ENCODE data around the gene PAK6. TPM values are rescaled to one million over a fixed set of nuclear protein-coding genes. Genes with fewer than 3 reads are reported as not detected.

The PAK6 gene
- polyA plus RNA-seq, 1 experiment, result not detected

DNA sequence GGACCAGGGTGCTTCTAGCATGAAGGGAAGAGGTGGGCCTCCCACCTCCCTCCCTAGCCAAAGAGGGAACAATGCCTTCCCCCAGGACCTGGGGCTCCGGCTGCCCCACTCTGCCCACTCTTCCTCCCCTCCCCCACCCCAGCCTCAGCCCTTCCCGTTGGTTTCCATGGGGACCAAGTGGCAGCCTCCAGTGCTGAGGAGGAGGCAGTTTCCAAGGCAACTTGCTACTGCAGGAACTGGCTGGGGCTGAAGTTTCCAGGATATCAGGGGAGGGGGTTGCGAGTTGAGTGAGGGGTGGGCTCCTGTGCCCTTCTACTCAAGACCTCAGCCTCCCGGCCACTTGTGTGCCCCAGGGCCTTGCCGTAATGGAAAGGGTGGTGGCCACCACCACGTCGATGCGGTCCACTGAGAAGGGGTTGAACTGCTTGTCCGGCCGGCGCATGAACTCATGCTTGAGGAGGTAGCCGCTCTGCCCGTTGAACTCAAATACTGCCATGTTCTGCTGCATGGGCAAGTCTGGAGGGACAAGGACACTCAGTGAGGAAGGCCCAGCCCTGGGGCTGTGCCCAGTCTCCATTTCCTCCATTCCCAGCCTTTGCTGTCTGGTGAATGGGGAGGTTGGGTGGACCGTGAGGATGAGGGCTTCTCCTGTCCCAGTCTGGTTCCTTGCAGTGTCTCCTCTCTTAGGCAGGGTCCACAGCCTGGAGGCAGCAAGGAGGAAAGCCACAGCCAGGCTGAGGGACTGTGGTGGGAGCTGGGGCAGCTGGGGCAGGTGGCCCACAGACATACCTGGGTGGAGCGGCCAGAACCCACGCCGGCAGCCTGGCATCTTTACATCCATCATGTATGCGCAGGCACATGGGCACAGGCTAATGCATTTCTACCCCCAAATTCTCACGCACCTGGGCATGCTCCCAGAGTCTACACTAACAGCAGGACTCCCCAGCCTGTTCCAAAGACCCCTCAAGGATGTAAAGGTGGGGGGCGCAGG is 55.3 kb downstream of the PAK6 start:
- TF ChIP-seq, protein P1, sequence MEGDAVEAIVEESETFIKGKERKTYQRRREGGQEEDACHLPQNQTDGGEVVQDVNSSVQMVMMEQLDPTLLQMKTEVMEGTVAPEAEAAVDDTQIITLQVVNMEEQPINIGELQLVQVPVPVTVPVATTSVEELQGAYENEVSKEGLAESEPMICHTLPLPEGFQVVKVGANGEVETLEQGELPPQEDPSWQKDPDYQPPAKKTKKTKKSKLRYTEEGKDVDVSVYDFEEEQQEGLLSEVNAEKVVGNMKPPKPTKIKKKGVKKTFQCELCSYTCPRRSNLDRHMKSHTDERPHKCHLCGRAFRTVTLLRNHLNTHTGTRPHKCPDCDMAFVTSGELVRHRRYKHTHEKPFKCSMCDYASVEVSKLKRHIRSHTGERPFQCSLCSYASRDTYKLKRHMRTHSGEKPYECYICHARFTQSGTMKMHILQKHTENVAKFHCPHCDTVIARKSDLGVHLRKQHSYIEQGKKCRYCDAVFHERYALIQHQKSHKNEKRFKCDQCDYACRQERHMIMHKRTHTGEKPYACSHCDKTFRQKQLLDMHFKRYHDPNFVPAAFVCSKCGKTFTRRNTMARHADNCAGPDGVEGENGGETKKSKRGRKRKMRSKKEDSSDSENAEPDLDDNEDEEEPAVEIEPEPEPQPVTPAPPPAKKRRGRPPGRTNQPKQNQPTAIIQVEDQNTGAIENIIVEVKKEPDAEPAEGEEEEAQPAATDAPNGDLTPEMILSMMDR (IDR thresholded peaks at IDR 0.05; ENCODE audit: low read depth, low read length), result no peak
- DNase-seq (ENCODE audit: low read depth, low spot score), result no peak
- peaks cover 77% of the 10 kb centered on the region for H3K27me3 ChIP-seq (ENCODE audit: control insufficient read depth, insufficient read depth, low read length)
- ChIA-PET CTCF (interaction anchor here (0.9 to 1.4 kb wide), 3 partner anchors 15 to 21 kb away, joined by 3 to 5 read pairs (median 4); no protein-coding TSS in a partner anchor), POLR2A (no interaction called here)
- H3K9me3 ChIP-seq (ENCODE audit: control insufficient read depth, insufficient read depth, low read length), result peaks cover 3% of the 10 kb centered on the region
- no peak overlapping the region for H3K27ac ChIP-seq (ENCODE audit: low read depth, low read length)
- H3K4me3 ChIP-seq (ENCODE audit: low read depth, low read length), result no peak overlapping the region

DNA sequence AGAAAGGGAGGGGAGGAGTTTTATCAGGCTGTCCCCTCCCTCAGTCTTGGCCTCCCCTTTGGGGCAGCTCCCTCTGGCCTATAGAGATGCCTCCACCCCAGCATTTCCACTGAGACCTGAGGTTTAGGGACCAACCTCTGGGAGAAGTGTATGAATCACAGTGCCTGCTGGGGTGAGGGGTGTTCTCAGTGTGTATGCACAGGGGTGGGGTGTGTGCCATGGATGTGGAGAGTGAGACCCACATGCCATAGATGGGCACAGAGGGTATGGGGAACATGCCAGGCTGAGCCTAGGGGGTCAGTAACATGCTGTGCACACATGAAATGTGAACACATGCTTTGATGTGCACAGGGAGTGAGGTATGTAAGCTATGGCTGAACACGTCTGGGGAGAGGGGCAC is 56.4 kb downstream of the PAK6 start:
- no peak overlapping the region for H3K27ac ChIP-seq (ENCODE audit: low read depth, low read length)
- CTCF ChIA-PET, result interaction anchor here (0.9 to 1.2 kb wide), 2 partner anchors 17 to 22 kb away, joined by 3 to 5 read pairs; no protein-coding TSS in a partner anchor
- peaks cover 76% of the 10 kb centered on the region for H3K27me3 ChIP-seq (ENCODE audit: control insufficient read depth, insufficient read depth, low read length)
- H3K4me3 ChIP-seq (ENCODE audit: low read depth, low read length), result no peak overlapping the region
- no peak for DNase-seq (ENCODE audit: low read depth, low spot score)
- H3K9me3 ChIP-seq (ENCODE audit: control insufficient read depth, insufficient read depth, low read length), result peaks cover 8% of the 10 kb centered on the region
- TF ChIP-seq, protein P1 (IDR thresholded peaks at IDR 0.05; ENCODE audit: low read depth, low read length), result no peak
- POLR2A ChIA-PET, result no interaction called here

DNA sequence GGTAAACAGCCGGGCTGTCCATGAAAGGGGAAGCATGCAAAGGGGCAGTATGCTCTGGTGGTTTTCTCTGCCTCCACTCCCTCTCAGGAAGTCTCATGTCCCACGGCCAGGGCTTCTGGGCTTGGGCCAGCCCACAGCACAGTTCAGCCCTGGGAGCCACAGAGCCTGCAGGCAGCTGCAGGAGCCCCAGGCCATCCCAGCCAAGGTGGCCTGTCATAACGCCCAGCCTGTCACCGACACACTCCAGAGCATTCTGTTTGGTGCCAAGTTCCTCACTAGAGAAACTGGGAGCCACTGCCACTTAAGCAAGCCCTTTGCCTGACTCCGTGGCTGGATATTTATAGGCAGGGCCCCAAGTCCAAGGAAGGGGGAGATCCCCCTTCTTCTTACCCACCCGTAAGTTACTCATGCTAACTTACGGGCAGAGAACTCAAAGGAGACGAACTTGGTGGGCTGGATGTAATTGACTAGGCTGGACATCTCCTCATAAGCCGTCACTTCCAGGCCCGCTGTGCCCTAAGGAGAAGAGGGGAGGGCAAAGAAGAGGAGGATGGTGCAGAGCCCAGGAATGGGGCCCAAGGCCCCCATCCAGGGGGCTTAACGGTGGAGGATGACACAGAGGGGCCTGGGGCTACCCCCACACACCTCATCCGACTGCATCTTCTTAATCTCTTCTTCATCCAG is 57.2 kb downstream of the PAK6 start:
- CTCF ChIA-PET, result interaction anchor here (0.6 to 1.2 kb wide), 2 partner anchors 17 to 79 kb away, joined by 4 read pairs; no protein-coding TSS in a partner anchor
- TF ChIP-seq, protein P1 (IDR thresholded peaks at IDR 0.05; ENCODE audit: low read depth, low read length), result no peak
- H3K27me3 ChIP-seq (ENCODE audit: control insufficient read depth, insufficient read depth, low read length), result peaks cover 80% of the 10 kb centered on the region

DNA sequence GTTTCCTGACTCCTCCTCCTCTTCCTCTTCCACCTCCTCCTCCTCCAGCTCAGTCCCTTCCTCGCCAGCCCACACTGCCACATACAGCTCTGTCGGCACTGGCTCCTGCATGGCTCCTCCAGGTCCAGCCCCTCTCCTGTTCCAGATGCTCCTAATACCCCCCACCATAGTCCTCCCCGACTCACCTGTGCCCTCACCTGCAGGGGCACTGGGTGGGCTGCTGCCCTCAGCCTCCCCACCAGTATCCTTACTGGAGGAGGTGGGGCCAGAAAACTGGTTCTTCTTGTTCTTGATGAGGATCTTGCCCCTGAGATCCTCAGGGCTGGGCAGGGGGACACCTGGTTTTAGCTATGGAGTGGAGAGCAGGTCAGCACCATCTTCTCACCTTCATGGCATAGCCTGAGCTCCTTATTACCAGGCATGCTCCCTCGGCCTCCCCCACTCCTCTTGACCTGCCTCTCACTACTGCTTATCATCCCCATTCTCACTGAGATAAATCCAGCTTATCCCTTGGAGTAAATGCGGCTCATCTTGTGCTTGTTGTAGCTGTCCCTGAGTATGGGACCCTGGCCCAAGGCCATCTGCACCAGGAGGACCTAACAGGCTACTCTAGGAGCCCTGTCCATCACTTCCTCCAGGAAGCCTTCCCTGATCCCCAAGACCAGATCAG is 57.8 kb downstream of the PAK6 start:
- no peak for DNase-seq (ENCODE audit: low read depth, low spot score)
- Histone ChIP-seq H3K4me3 (ENCODE audit: low read depth, low read length) (no peak overlapping the region), H3K9me3 (ENCODE audit: control insufficient read depth, insufficient read depth, low read length) (peaks cover 13% of the 10 kb centered on the region), H3K27me3 (ENCODE audit: control insufficient read depth, insufficient read depth, low read length) (peaks cover 83% of the 10 kb centered on the region), H3K27ac (ENCODE audit: low read depth, low read length) (no peak overlapping the region)
- POLR2A ChIA-PET, result no interaction called here
- TF ChIP-seq, protein P1 (IDR thresholded peaks at IDR 0.05; ENCODE audit: low read depth, low read length), result no peak
- CTCF ChIA-PET, result interaction anchor here (0.6 to 1.2 kb wide), 2 partner anchors 18 to 79 kb away, joined by 4 read pairs; no protein-coding TSS in a partner anchor

More for the DNA sequence above, 57.2 kb downstream of the PAK6 start:
- POLR2A ChIA-PET, result no interaction called here
- no peak for DNase-seq (ENCODE audit: low read depth, low spot score)
- H3K9me3 ChIP-seq (ENCODE audit: control insufficient read depth, insufficient read depth, low read length), result peaks cover 12% of the 10 kb centered on the region
- no peak overlapping the region for H3K4me3 ChIP-seq (ENCODE audit: low read depth, low read length)
- no peak overlapping the region for H3K27ac ChIP-seq (ENCODE audit: low read depth, low read length)
